ENCODE results near the gene CPT1B.

- TF ChIP-seq POLR2AphosphoS5 (IDR thresholded peaks at IDR 0.05; ENCODE audit: low read depth, low read length) (no peak), TAF1 (IDR thresholded peaks at IDR 0.05; ENCODE audit: low read depth, low read length) (no peak), POLR2A (IDR thresholded peaks at IDR 0.05; ENCODE audit: low read depth, low read length) (no peak), PAX5 (IDR thresholded peaks at IDR 0.05; ENCODE audit: insufficient read depth, low read length, severe bottlenecking) (no peak), POU2F2 (IDR thresholded peaks at IDR 0.05; ENCODE audit: low read depth, low read length) (no peak)
These were observed 27.8 kb downstream of the CPT1B start for GRCh38 chr22:50550395-50550794.
